ENCODE data around the gene HNRNPA1.

The HNRNPA1 gene

DNA sequence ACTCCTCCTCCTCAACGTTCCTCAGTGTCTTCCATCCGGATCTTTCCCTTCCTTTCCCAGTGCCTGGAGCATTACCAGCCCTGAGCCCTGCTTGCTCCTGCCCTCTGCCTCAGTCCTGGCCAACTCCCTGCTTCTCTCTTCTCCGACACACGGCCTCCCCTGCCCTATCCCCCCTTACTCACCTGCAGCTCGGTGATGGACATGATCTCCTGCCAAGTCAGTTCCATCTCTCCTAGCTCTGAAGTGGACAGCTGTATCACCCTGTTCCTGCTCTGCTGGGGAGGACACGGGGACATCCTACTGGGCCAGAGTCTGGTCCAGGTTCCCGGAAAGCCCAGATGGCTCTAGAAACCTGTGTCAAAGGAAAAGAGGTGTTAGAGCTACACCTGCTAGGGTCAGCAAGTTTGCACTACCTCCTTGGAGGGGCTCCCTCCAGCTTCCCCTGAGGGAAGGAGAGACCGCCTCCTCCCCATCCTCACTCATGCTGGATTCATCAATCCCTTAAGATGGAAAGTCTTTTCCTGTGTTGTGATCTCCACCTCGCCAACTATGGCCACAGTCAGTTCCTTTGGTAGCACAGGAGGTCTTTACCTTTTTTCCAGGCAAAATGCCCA, 14.5 kb downstream of the HNRNPA1 start:
- Histone ChIP-seq H3K27ac (ENCODE audit: poor library complexity, severe bottlenecking) (no peak overlapping the region), H3K27me3 (ENCODE audit: insufficient read depth, poor library complexity, severe bottlenecking) (no peaks in the 10 kb centered on the region), H3K9me3 (ENCODE audit: severe bottlenecking) (no peaks in the 10 kb centered on the region), H3K36me3 (ENCODE audit: low read depth) (no peaks in the 10 kb centered on the region), H3K4me1 (ENCODE audit: insufficient read depth, poor library complexity, severe bottlenecking) (peaks cover 8% of the 10 kb centered on the region), H3K4me3 (ENCODE audit: severe bottlenecking) (no peak overlapping the region)
- TF ChIP-seq, protein P1, sequence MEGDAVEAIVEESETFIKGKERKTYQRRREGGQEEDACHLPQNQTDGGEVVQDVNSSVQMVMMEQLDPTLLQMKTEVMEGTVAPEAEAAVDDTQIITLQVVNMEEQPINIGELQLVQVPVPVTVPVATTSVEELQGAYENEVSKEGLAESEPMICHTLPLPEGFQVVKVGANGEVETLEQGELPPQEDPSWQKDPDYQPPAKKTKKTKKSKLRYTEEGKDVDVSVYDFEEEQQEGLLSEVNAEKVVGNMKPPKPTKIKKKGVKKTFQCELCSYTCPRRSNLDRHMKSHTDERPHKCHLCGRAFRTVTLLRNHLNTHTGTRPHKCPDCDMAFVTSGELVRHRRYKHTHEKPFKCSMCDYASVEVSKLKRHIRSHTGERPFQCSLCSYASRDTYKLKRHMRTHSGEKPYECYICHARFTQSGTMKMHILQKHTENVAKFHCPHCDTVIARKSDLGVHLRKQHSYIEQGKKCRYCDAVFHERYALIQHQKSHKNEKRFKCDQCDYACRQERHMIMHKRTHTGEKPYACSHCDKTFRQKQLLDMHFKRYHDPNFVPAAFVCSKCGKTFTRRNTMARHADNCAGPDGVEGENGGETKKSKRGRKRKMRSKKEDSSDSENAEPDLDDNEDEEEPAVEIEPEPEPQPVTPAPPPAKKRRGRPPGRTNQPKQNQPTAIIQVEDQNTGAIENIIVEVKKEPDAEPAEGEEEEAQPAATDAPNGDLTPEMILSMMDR (IDR thresholded peaks at IDR 0.05; ENCODE audit: poor library complexity, severe bottlenecking): no peak
- no peak for DNase-seq (ENCODE audit: low spot score)
- no peak for ATAC-seq (ENCODE audit: low read depth)

DNA sequence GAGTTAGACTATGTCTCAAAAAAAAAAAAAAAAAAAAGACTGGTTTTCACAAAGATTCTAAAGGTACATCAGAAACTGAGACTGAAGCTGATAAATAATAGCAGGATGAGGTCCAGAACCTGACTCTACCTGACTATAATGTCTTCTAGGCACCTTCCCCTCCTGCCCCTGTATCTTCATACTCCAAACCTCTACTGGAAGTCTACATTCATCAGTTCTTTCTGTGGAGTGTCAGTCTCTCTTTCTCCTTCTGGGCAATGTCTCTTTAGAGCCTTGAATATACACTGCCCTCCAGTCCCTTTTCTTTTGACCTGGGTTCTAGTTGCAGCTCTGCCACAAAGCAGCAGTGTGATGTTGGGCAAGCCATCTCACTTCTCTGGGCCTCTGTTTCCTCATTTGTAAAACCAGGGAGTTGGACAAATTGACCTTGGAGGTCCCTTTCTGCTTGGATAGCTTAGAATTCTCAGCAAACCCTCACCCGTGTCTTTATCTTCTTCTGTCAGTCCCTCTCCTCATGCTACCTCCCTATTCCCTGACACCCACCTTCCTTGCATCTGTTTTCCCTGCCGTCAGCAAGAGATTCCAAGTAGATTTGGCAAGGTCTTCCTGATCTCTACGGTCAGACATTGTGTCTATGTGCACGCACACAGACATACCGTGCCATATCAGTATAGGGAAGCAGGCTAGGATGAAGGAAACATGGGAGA, 16.0 kb downstream of the HNRNPA1 start:
- no peaks in the 10 kb centered on the region for H3K36me3 ChIP-seq (ENCODE audit: low read depth)
- H3K27me3 ChIP-seq (ENCODE audit: insufficient read depth, poor library complexity, severe bottlenecking): no peaks in the 10 kb centered on the region
- H3K9me3 ChIP-seq (ENCODE audit: severe bottlenecking): no peaks in the 10 kb centered on the region
- H3K4me1 ChIP-seq (ENCODE audit: insufficient read depth, poor library complexity, severe bottlenecking): peaks cover 19% of the 10 kb centered on the region
- H3K27ac ChIP-seq (ENCODE audit: poor library complexity, severe bottlenecking): no peak overlapping the region
- ATAC-seq (ENCODE audit: low read depth) (no peak), DNase-seq (ENCODE audit: low spot score) (no peak)
- TF ChIP-seq, protein P1 (IDR thresholded peaks at IDR 0.05; ENCODE audit: poor library complexity, severe bottlenecking): no peak
- no peak overlapping the region for H3K4me3 ChIP-seq (ENCODE audit: severe bottlenecking)

DNA sequence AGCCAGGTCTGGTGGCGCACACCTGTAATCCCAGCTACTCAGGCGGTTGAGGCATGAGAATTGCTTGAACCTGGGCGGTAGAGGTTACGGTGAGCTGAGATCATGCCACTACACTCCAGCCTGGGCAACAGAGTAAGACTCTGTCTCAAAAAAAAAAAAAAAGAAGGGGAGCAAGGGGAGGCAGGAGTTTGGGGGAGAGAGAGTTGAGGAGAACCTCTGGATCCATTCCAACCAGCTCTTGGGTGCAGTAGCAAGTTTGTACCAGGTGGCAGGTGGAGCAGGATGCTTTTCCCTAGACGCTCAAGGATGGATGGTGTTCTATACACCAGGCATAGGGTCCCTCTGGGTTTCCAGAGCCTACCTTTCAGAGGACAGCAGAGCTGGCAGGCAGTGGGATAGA, 18.4 kb downstream of the HNRNPA1 start:
- Histone ChIP-seq H3K36me3 (ENCODE audit: low read depth) (no peaks in the 10 kb centered on the region), H3K27me3 (ENCODE audit: insufficient read depth, poor library complexity, severe bottlenecking) (no peaks in the 10 kb centered on the region), H3K9me3 (ENCODE audit: severe bottlenecking) (no peaks in the 10 kb centered on the region), H3K4me1 (ENCODE audit: insufficient read depth, poor library complexity, severe bottlenecking) (peaks cover 20% of the 10 kb centered on the region), H3K4me3 (ENCODE audit: severe bottlenecking) (no peak overlapping the region), H3K27ac (ENCODE audit: poor library complexity, severe bottlenecking) (no peak overlapping the region)
- no peak for DNase-seq (ENCODE audit: low spot score)
- TF ChIP-seq, protein P1 (IDR thresholded peaks at IDR 0.05; ENCODE audit: poor library complexity, severe bottlenecking): no peak
- no peak for ATAC-seq (ENCODE audit: low read depth)

DNA sequence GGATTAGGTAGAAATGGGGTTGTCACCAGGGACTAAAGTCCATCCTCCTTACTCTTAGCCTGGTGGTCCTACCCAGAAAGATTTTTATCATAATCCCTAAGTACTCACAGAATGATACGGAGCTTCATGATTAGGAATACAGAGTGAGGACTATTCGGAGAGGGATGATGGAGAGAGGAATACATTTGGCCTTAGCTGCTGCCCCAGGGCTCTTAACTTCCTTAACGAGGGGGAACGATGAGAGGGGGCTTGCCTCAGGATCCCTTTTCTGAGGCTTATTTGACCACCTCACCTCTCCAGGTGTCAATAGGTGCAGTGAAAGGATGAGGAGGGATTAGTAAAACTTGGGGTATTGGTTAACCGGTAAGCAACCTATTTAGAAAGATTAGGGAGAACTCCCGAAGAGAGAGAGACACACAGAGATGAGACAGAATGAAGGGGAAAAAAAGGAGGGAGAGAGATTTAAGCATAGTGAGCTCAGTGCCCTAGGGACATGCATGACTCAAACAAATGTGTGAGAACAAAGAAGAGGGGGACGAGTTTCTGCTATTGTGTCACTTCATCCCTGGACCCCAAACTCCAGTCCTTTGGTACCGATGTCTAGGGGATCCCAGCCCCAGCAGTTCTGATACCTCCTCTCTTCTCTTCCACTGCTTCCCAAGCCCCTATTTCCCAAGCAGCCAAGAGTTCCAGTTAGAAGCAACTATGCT, 19.1 kb downstream of the HNRNPA1 start:
- no peak overlapping the region for H3K4me3 ChIP-seq (ENCODE audit: severe bottlenecking)
- no peak overlapping the region for H3K27ac ChIP-seq (ENCODE audit: poor library complexity, severe bottlenecking)
- H3K27me3 ChIP-seq (ENCODE audit: insufficient read depth, poor library complexity, severe bottlenecking): no peaks in the 10 kb centered on the region
- no peaks in the 10 kb centered on the region for H3K36me3 ChIP-seq (ENCODE audit: low read depth)
- TF ChIP-seq, protein P1 (IDR thresholded peaks at IDR 0.05; ENCODE audit: poor library complexity, severe bottlenecking): no peak
- ATAC-seq (ENCODE audit: low read depth) (no peak), DNase-seq (ENCODE audit: low spot score) (no peak)
- peaks cover 26% of the 10 kb centered on the region for H3K4me1 ChIP-seq (ENCODE audit: insufficient read depth, poor library complexity, severe bottlenecking)
- H3K9me3 ChIP-seq (ENCODE audit: severe bottlenecking): no peaks in the 10 kb centered on the region
